ENCODE measurements around the gene LFNG. TPM values are rescaled to one million over a fixed set of nuclear protein-coding genes. Genes with fewer than 3 reads are reported as not detected.
A peak's percentile ranks its signal among the peaks of the same experiment; 100 is the strongest.
"Not testable (repeated sequence)": the region's sequence is repeated elsewhere in the genome, so short reads cannot be mapped to it uniquely, and the experiment has no call there.

Gene LFNG
- total and polyA plus RNA-seq, 3 experiments from 2014 or later: 2.0 to 30.8 (median 28.0) TPM

GRCh38 chr7:2527505-2528467 lies 8.2 kb downstream of the LFNG start:
- ChIA-PET CTCF (interaction anchor here (0.8 to 2.2 kb wide), 4 partner anchors 17 to 182 kb away, joined by 3 to 10 read pairs (median 5); no protein-coding TSS in a partner anchor), POLR2A (interaction anchor here (0.6 to 3.9 kb wide), 5 partner anchors 17 to 782 kb away, joined by 3 to 27 read pairs (median 4); no protein-coding TSS in a partner anchor)
- no peaks in the 10 kb centered on the region for H3K27me3 ChIP-seq (ENCODE audit: insufficient read depth, low read length, poor library complexity, severe bottlenecking)
- H3K4me3 Mint-ChIP-seq: peak overlapping the region; percentile 43 to 88 (median 74)
- DNase-seq: peak in 2 of 5 donors; percentile 39 to 77
- peaks cover 0 to 38% (median 0%) of the 10 kb centered on the region in 3 donors for H3K36me3 Mint-ChIP-seq
- peaks cover 15% of the 10 kb centered on the region for H3K36me3 ChIP-seq (ENCODE audit: insufficient read depth, low read length)
- H3K9me3 Mint-ChIP-seq: no peaks in the 10 kb centered on the region
- peak overlapping the region; percentile 81 to 99 (median 94) for H3K27ac Mint-ChIP-seq
- peaks cover 84% of the 10 kb centered on the region for H3K4me1 ChIP-seq (ENCODE audit: insufficient read depth, low read length)
- H3K9me3 ChIP-seq (ENCODE audit: low read length): no peaks in the 10 kb centered on the region
- no peaks in the 10 kb centered on the region for H3K27me3 Mint-ChIP-seq
- H3K4me1 Mint-ChIP-seq: peaks cover 32 to 75% (median 41%) of the 10 kb centered on the region in 3 donors
- peak overlapping the region; percentile 38 for H3K27ac ChIP-seq (ENCODE audit: low read depth, low read length)
- H3K4me3 ChIP-seq (ENCODE audit: low read length): peak overlapping the region; percentile 25

GRCh38 chr7:2528481-2529095 lies 9.0 kb downstream of the LFNG start:
- CTCF ChIA-PET: interaction anchor here (0.8 to 2.2 kb wide), 6 partner anchors 11 to 181 kb away, joined by 3 to 10 read pairs (median 5); no protein-coding TSS in a partner anchor
- no peaks in the 10 kb centered on the region for H3K27me3 ChIP-seq (ENCODE audit: insufficient read depth, low read length, poor library complexity, severe bottlenecking)
- no peaks in the 10 kb centered on the region for H3K9me3 Mint-ChIP-seq
- no peaks in the 10 kb centered on the region for H3K9me3 ChIP-seq (ENCODE audit: low read length)
- peaks cover 0 to 34% (median 0%) of the 10 kb centered on the region in 3 donors for H3K36me3 Mint-ChIP-seq
- H3K4me3 Mint-ChIP-seq: peak overlapping the region; percentile 16 to 88 (median 80)
- POLR2A ChIA-PET: interaction anchor here (1.1 to 3.9 kb wide), 3 partner anchors 17 to 171 kb away, joined by 3 to 27 read pairs (median 4); no protein-coding TSS in a partner anchor
- peak in 2 of 5 donors; percentile 0 to 33 for DNase-seq
- peaks cover 28 to 70% (median 36%) of the 10 kb centered on the region in 3 donors for H3K4me1 Mint-ChIP-seq
- peak overlapping the region; percentile 25 for H3K4me3 ChIP-seq (ENCODE audit: low read length)
- H3K36me3 ChIP-seq (ENCODE audit: insufficient read depth, low read length): peaks cover 15% of the 10 kb centered on the region
- no peaks in the 10 kb centered on the region for H3K27me3 Mint-ChIP-seq
- H3K27ac Mint-ChIP-seq: peak overlapping the region; percentile 89 to 99 (median 94)
- peaks cover 76% of the 10 kb centered on the region for H3K4me1 ChIP-seq (ENCODE audit: insufficient read depth, low read length)
- peak overlapping the region; percentile 38 for H3K27ac ChIP-seq (ENCODE audit: low read depth, low read length)

GRCh38 chr7:2529161-2530070 lies 9.8 kb downstream of the LFNG start:
- CTCF ChIA-PET: interaction anchor here (0.6 to 2.2 kb wide), 7 partner anchors 9 to 60 kb away, joined by 3 to 10 read pairs (median 4); no protein-coding TSS in a partner anchor
- no peaks in the 10 kb centered on the region for H3K27me3 ChIP-seq (ENCODE audit: insufficient read depth, low read length, poor library complexity, severe bottlenecking)

GRCh38 chr7:2530071-2530987 lies 10.8 kb downstream of the LFNG start:
- Histone ChIP-seq H3K36me3 (ENCODE audit: insufficient read depth, low read length) (peaks cover 15% of the 10 kb centered on the region), H3K27ac (ENCODE audit: low read depth, low read length) (peak overlapping the region; percentile 80), H3K4me1 (ENCODE audit: insufficient read depth, low read length) (peaks cover 59% of the 10 kb centered on the region), H3K4me3 (ENCODE audit: low read length) (peak overlapping the region; percentile 53), H3K27me3 (ENCODE audit: insufficient read depth, low read length, poor library complexity, severe bottlenecking) (no peaks in the 10 kb centered on the region), H3K9me3 (ENCODE audit: low read length) (no peaks in the 10 kb centered on the region)
- H3K27me3 Mint-ChIP-seq: no peaks in the 10 kb centered on the region
- POLR2A ChIA-PET: interaction anchor here (1.1 to 3.9 kb wide), 5 partner anchors 8 to 21 kb away, joined by 4 to 27 read pairs (median 8); no protein-coding TSS in a partner anchor
- H3K4me1 Mint-ChIP-seq: peaks cover 28 to 64% (median 36%) of the 10 kb centered on the region in 3 donors
- peak overlapping the region; percentile 78 to 93 (median 81) for H3K4me3 Mint-ChIP-seq
- peaks cover 0 to 28% (median 0%) of the 10 kb centered on the region in 3 donors for H3K36me3 Mint-ChIP-seq
- no peaks in the 10 kb centered on the region for H3K9me3 Mint-ChIP-seq
- peak overlapping the region; percentile 93 to 99 (median 97) for H3K27ac Mint-ChIP-seq
- CTCF ChIA-PET: interaction anchor here (0.6 to 1.9 kb wide), 7 partner anchors 9 to 61 kb away, joined by 3 to 8 read pairs (median 3); no protein-coding TSS in a partner anchor
- DNase-seq: peak; percentile 76 to 90 (median 86)

More at GRCh38 chr7:2529161-2530070, 9.8 kb downstream of the LFNG start:
- H3K36me3 Mint-ChIP-seq: peaks cover 0 to 29% (median 0%) of the 10 kb centered on the region in 3 donors
- H3K27ac ChIP-seq (ENCODE audit: low read depth, low read length): peak overlapping the region; percentile 80
- H3K36me3 ChIP-seq (ENCODE audit: insufficient read depth, low read length): peaks cover 15% of the 10 kb centered on the region
- peak overlapping the region; percentile 53 for H3K4me3 ChIP-seq (ENCODE audit: low read length)
- H3K9me3 ChIP-seq (ENCODE audit: low read length): no peaks in the 10 kb centered on the region
- H3K4me3 Mint-ChIP-seq: peak overlapping the region; percentile 78 to 93 (median 81)
- peaks cover 28 to 65% (median 36%) of the 10 kb centered on the region in 3 donors for H3K4me1 Mint-ChIP-seq
- peaks cover 68% of the 10 kb centered on the region for H3K4me1 ChIP-seq (ENCODE audit: insufficient read depth, low read length)
- H3K27me3 Mint-ChIP-seq: no peaks in the 10 kb centered on the region
- no peaks in the 10 kb centered on the region for H3K9me3 Mint-ChIP-seq
- POLR2A ChIA-PET: interaction anchor here (1.1 to 3.9 kb wide), 4 partner anchors 7 to 20 kb away, joined by 4 to 27 read pairs (median 10); no protein-coding TSS in a partner anchor
- DNase-seq: peak; percentile 55 to 80 (median 60)
- peak overlapping the region; percentile 93 to 99 (median 97) for H3K27ac Mint-ChIP-seq

GRCh38 chr7:2530994-2531795 lies 11.6 kb downstream of the LFNG start:
- Mint-ChIP-seq H3K4me1 (peaks cover 28 to 57% (median 33%) of the 10 kb centered on the region in 3 donors), H3K4me3 (peak overlapping the region; percentile 78 to 93 (median 81)), H3K27ac (peak overlapping the region; percentile 93 to 99 (median 97)), H3K36me3 (peaks cover 0 to 21% (median 0%) of the 10 kb centered on the region in 3 donors)
- DNase-seq: peak in 2 of 5 donors; percentile 1 to 48
- H3K9me3 ChIP-seq (ENCODE audit: low read length); H3K27me3 Mint-ChIP-seq; H3K9me3 Mint-ChIP-seq; H3K27me3 ChIP-seq (ENCODE audit: insufficient read depth, low read length, poor library complexity, severe bottlenecking): not testable (repeated sequence)
- peaks cover 50% of the 10 kb centered on the region for H3K4me1 ChIP-seq (ENCODE audit: insufficient read depth, low read length)
- ChIA-PET POLR2A (interaction anchor here (1.5 to 3.9 kb wide), 3 partner anchors 8 to 20 kb away, joined by 4 to 27 read pairs (median 12); no protein-coding TSS in a partner anchor), CTCF (interaction anchor here (1.1 to 1.9 kb wide), 2 partner anchors 12 to 20 kb away, joined by 3 to 8 read pairs; no protein-coding TSS in a partner anchor)
- peaks cover 14% of the 10 kb centered on the region for H3K36me3 ChIP-seq (ENCODE audit: insufficient read depth, low read length)
- peak overlapping the region; percentile 20 for H3K4me3 ChIP-seq (ENCODE audit: low read length)
- peak overlapping the region; percentile 80 for H3K27ac ChIP-seq (ENCODE audit: low read depth, low read length)

- peaks cover 28 to 51% (median 33%) of the 10 kb centered on the region in 3 donors for H3K4me1 Mint-ChIP-seq
- H3K27me3 ChIP-seq (ENCODE audit: insufficient read depth, low read length, poor library complexity, severe bottlenecking); H3K36me3 ChIP-seq (ENCODE audit: insufficient read depth, low read length); H3K4me3 Mint-ChIP-seq; DNase-seq; H3K9me3 Mint-ChIP-seq; H3K27ac ChIP-seq (ENCODE audit: low read depth, low read length); H3K4me3 ChIP-seq (ENCODE audit: low read length); H3K9me3 ChIP-seq (ENCODE audit: low read length); CTCF ChIA-PET; H3K27me3 Mint-ChIP-seq: not testable (repeated sequence)
- POLR2A ChIA-PET: interaction anchor here (1.5 kb wide), 1 partner anchor 8 kb away, joined by 4 read pairs; no protein-coding TSS in a partner anchor
- H3K4me1 ChIP-seq (ENCODE audit: insufficient read depth, low read length): peaks cover 44% of the 10 kb centered on the region
- peak overlapping the region in 1 of 8 donors; percentile 80 for H3K27ac Mint-ChIP-seq
- peaks cover 0 to 15% (median 0%) of the 10 kb centered on the region in 3 donors for H3K36me3 Mint-ChIP-seq
These were observed 12.2 kb downstream of the LFNG start for GRCh38 chr7:2531796-2532110.

Data from CD8-positive, alpha-beta memory T cell (primary cell).